GM12878 (cell line): ENCODE results near the gene SACS. TPM values are rescaled to one million over a fixed set of nuclear protein-coding genes. Genes with fewer than 3 reads are reported as not detected.

Source experiments
- CBX5 ChIP-seq: sonication (generic); IDR thresholded peaks from 2 replicates; pipeline ENCODE4 v1.6.1; 2016; ENCODE audit warnings: low read depth, moderate library complexity, mild to moderate bottlenecking, inconsistent platforms
- ESRRA ChIP-seq: IDR thresholded peaks from 2 replicates; pipeline ENCODE4 v1.6.1; 2012; ENCODE audit warnings: mild to moderate bottlenecking, low read length, improper control_type of control experiment
- IKZF1 ChIP-seq: fragments of 450-650 bp; conservative IDR thresholded peaks from 2 replicates; pipeline ENCODE4 v1.6.1; 2017; ENCODE audit warnings: antibody characterized with exemption, mild to moderate bottlenecking
- IRF4 ChIP-seq: IDR thresholded peaks from 2 replicates; pipeline ENCODE4 v1.6.1; 2011; ENCODE audit warnings: low read depth, low read length
- RB1 ChIP-seq: fragments of 450-650 bp; formaldehyde crosslinking; IDR thresholded peaks from 2 replicates; pipeline ENCODE4 v1.6.1; 2017; ENCODE audit warnings: mild to moderate bottlenecking, borderline replicate concordance
- YBX1 ChIP-seq: fragments of 450-650 bp; IDR thresholded peaks from 2 replicates; pipeline ENCODE4 v1.6.1; 2016; ENCODE audit warnings: antibody characterized with exemption
- ZNF274 ChIP-seq: IDR thresholded peaks from one replicate; pipeline ENCODE4 v1.8.0; 2011; ENCODE audit not compliant: insufficient read length, insufficient read depth
- polyA plus RNA-seq, 11 experiments: library from polyadenylated mRNA; depleted of rRNA in 4 of 11; unstranded in 6 of 11; stranded (reverse) in 5 of 11; fragments of >200 nt; fragmentation: Nextera tagmentation in 4 of 11; fragmentation: Illumina TruSeq in 1 of 11; extraction: Ambion mirVana in 4 of 11; extraction: Trizol in 1 of 11; gene quantifications; 1 replicate in 1 of 11; 2 replicates in 10 of 11; pipeline versions ENCODE4 v1.2.1 to v1.2.3, GENCODE V29; 2011 to 2016; ENCODE audit warnings: inconsistent platforms in 2 of 11, missing spikeins in 2 of 11, low read depth in 1 of 11
- total RNA-seq, 4 experiments: library from RNA; depleted of rRNA in 3 of 4; stranded (reverse); fragments of >200 nt in 3 of 4; fragmentation: Illumina TruSeq in 1 of 4; extraction: Trizol in 1 of 4; gene quantifications; 2 replicates each; pipeline versions ENCODE4 v1.2.1 to v1.2.3, GENCODE V29; 2013 to 2021
- TF ChIP-seq, protein P1 (sequence below): fragments of 450-650 bp; IDR thresholded peaks from 2 replicates; pipeline ENCODE4 v1.6.1; 2017; ENCODE audit warnings: mild to moderate bottlenecking, moderate library complexity
- TF ChIP-seq, protein P2 (sequence below): fragments of 450-650 bp; IDR thresholded peaks from 2 replicates; pipeline ENCODE4 v1.6.1; 2017; ENCODE audit warnings: mild to moderate bottlenecking
- TF ChIP-seq, protein P3 (sequence below): fragments of 450-650 bp; IDR thresholded peaks from 2 replicates; pipeline ENCODE4 v1.6.1; 2016; ENCODE audit warnings: mild to moderate bottlenecking

The SACS gene
- total and polyA plus RNA-seq, 10 of the 15 experiments (the other 5 are each of a cell fraction or from before 2014, with no cell fraction given): 9.9 to 74.9 (median 22.1) TPM

DNA sequence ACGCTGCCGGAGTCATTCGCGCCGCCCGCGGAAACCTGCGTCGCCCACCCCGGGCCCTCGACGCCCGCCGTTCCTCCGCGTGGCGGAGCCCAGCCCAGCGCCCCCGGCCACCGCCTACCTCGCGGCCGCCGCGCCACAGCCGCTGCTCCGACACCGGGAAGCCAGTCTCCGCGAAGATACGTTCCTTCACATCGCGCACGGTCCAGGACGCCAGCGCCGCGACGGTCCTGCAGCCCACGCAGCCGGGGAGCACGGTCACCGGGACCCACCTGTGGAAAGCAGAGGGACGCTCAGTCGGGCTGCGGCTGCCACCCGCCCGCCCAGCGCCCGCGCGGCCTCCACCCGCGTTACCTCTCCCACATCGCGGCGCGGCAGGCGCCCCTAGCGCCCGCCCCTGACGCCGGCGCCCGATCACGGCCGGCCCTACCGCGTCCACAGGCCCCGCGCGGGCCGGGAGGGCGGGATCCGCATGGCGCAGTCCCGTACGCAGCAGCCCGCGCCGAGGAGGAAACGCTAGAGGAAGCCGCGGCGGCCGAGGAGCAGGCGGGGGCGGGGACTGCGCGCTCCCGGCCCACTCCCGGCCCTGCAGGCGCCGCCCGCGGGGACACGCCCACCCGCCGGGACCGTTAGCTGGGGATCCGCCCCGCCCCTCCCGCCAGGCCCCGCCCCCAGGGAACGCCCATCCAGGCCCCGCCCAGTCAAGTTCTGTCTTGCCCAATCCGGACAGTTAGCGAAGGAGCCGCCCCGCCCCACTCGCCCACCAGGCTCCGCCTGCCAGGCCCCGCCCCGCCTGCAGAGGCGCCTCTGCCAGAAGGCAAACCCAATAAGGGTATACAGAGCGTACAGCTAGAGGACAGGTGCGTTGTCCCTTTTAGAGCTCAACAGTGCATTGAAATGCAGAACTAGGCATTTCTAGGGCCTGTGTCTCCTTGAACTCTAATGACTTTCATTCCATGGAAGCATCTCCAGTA is 58.2 kb downstream of the SACS start (continued):
- TF ChIP-seq, protein P1, sequence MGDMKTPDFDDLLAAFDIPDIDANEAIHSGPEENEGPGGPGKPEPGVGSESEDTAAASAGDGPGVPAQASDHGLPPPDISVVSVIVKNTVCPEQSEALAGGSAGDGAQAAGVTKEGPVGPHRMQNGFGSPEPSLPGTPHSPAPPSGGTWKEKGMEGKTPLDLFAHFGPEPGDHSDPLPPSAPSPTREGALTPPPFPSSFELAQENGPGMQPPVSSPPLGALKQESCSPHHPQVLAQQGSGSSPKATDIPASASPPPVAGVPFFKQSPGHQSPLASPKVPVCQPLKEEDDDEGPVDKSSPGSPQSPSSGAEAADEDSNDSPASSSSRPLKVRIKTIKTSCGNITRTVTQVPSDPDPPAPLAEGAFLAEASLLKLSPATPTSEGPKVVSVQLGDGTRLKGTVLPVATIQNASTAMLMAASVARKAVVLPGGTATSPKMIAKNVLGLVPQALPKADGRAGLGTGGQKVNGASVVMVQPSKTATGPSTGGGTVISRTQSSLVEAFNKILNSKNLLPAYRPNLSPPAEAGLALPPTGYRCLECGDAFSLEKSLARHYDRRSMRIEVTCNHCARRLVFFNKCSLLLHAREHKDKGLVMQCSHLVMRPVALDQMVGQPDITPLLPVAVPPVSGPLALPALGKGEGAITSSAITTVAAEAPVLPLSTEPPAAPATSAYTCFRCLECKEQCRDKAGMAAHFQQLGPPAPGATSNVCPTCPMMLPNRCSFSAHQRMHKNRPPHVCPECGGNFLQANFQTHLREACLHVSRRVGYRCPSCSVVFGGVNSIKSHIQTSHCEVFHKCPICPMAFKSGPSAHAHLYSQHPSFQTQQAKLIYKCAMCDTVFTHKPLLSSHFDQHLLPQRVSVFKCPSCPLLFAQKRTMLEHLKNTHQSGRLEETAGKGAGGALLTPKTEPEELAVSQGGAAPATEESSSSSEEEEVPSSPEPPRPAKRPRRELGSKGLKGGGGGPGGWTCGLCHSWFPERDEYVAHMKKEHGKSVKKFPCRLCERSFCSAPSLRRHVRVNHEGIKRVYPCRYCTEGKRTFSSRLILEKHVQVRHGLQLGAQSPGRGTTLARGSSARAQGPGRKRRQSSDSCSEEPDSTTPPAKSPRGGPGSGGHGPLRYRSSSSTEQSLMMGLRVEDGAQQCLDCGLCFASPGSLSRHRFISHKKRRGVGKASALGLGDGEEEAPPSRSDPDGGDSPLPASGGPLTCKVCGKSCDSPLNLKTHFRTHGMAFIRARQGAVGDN: peak; percentile 69
- TF ChIP-seq YBX1 (no peak), IKZF1 (peak; percentile 88), ZNF274 (no peak), CBX5 (no peak), ESRRA (no peak), IRF4 (no peak), RB1 (peak; percentile 91; the same call in 1 of the 2 replicates)
- TF ChIP-seq, protein P2, sequence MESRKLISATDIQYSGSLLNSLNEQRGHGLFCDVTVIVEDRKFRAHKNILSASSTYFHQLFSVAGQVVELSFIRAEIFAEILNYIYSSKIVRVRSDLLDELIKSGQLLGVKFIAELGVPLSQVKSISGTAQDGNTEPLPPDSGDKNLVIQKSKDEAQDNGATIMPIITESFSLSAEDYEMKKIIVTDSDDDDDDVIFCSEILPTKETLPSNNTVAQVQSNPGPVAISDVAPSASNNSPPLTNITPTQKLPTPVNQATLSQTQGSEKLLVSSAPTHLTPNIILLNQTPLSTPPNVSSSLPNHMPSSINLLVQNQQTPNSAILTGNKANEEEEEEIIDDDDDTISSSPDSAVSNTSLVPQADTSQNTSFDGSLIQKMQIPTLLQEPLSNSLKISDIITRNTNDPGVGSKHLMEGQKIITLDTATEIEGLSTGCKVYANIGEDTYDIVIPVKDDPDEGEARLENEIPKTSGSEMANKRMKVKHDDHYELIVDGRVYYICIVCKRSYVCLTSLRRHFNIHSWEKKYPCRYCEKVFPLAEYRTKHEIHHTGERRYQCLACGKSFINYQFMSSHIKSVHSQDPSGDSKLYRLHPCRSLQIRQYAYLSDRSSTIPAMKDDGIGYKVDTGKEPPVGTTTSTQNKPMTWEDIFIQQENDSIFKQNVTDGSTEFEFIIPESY: no peak
- TF ChIP-seq, protein P3, sequence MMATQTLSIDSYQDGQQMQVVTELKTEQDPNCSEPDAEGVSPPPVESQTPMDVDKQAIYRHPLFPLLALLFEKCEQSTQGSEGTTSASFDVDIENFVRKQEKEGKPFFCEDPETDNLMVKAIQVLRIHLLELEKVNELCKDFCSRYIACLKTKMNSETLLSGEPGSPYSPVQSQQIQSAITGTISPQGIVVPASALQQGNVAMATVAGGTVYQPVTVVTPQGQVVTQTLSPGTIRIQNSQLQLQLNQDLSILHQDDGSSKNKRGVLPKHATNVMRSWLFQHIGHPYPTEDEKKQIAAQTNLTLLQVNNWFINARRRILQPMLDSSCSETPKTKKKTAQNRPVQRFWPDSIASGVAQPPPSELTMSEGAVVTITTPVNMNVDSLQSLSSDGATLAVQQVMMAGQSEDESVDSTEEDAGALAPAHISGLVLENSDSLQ: no peak
